ENCODE results near the gene VAC14.

- no peak for TF ChIP-seq SUZ12 (IDR thresholded peaks at IDR 0.05; ENCODE audit: extremely low read depth, insufficient read depth, insufficient read length)
- no peak for TF ChIP-seq YY1 (IDR thresholded peaks at IDR 0.05; ENCODE audit: insufficient read depth, insufficient read length)
Measured at GRCh38 chr16:70805380-70805779, 4.4 kb upstream of the VAC14 start.
